Measurements from ENCODE around the gene MRNIP.
A peak's percentile ranks its signal among the peaks of the same experiment; 100 is the strongest.

Gene MRNIP

GRCh38 chr5:179858586-179859427 is at the start of gene MRNIP:
Gene MRNIP, minus strand, starts transcription at chr5:179858817. Its CDS starts 21 bp downstream, at chr5:179858796.
- peak; percentile 85 for DNase-seq

- peak; percentile 8 for DNase-seq
Measured at GRCh38 chr5:179907556-179908324, 49.1 kb upstream of the MRNIP start, which contains the start of gene TBC1D9B. Gene TBC1D9B, minus strand, starts transcription at chr5:179907897. Its CDS starts 76 bp downstream, at chr5:179907821.

- no peak for DNase-seq
Measured at GRCh38 chr5:179906795-179907555, 48.4 kb upstream of the MRNIP start.

GRCh38 chr5:179906294-179906794 is 47.7 kb upstream of the MRNIP start:
- DNase-seq: no peak

GRCh38 chr5:179905161-179905560 is 46.5 kb upstream of the MRNIP start:
- DNase-seq: no peak

GRCh38 chr5:179904463-179905160 is 46.0 kb upstream of the MRNIP start:
- DNase-seq: no peak

- no peak for DNase-seq
Measured at GRCh38 chr5:179902763-179903158, 44.1 kb upstream of the MRNIP start.

- no peak for DNase-seq
Measured at GRCh38 chr5:179901915-179902762, 43.5 kb upstream of the MRNIP start.

- no peak for DNase-seq
Measured at GRCh38 chr5:179901462-179901861, 42.8 kb upstream of the MRNIP start.

- no peak for DNase-seq
Measured at GRCh38 chr5:179900711-179901110, 42.1 kb upstream of the MRNIP start.

- DNase-seq: no peak
Measured at GRCh38 chr5:179900206-179900605, 41.6 kb upstream of the MRNIP start.

GRCh38 chr5:179895861-179896260 is 37.2 kb upstream of the MRNIP start:
- no peak for DNase-seq

GRCh38 chr5:179893958-179894895 is 35.6 kb upstream of the MRNIP start:
- no peak for DNase-seq

GRCh38 chr5:179893076-179893957 is 34.7 kb upstream of the MRNIP start:
- DNase-seq: no peak

GRCh38 chr5:179892255-179892654 is 33.6 kb upstream of the MRNIP start:
- no peak for DNase-seq

GRCh38 chr5:179890751-179891682 is 32.4 kb upstream of the MRNIP start:
- no peak for DNase-seq

- DNase-seq: no peak
Measured at GRCh38 chr5:179889885-179890284, 31.3 kb upstream of the MRNIP start.

- DNase-seq: no peak
Measured at GRCh38 chr5:179887802-179888201, 29.2 kb upstream of the MRNIP start.

Data from NCI-H1694 treated with DMSO at 0.1 percent for 48 hours (cell line).